HG02938 (cell line): Measurements from ENCODE around the gene TCP10L.
"Not testable (repeated sequence)": the region's sequence is repeated elsewhere in the genome, so short reads cannot be mapped to it uniquely, and the experiment has no call there.

Experiments
- ATAC-seq: cut with Tn5 transposase; IDR thresholded peaks from one replicate; pipeline ENCODE4 v1.9.1; 2021; ENCODE audit warnings: mild to moderate bottlenecking, moderate library complexity; ENCODE audit not compliant: unreplicated experiment

TCP10L gene

GRCh38 chr21:32559006-32559610 lies 26.2 kb downstream of the TCP10L start:
- ATAC-seq, result no peak

- ATAC-seq, result no peak
These were observed 27.2 kb downstream of the TCP10L start for GRCh38 chr21:32558106-32558505.

- ATAC-seq, result no peak
These were observed 30.3 kb downstream of the TCP10L start for GRCh38 chr21:32554832-32555638.

- no peak for ATAC-seq
These were observed 35.4 kb downstream of the TCP10L start for GRCh38 chr21:32549886-32550285.

- no peak for ATAC-seq
These were observed 35.9 kb downstream of the TCP10L start for GRCh38 chr21:32549440-32549839.

- ATAC-seq, result no peak
These were observed 36.3 kb downstream of the TCP10L start for GRCh38 chr21:32548978-32549377.

GRCh38 chr21:32547018-32547417 lies 38.3 kb downstream of the TCP10L start:
- ATAC-seq, result no peak

GRCh38 chr21:32545948-32546441 lies 39.3 kb downstream of the TCP10L start:
- no peak for ATAC-seq

GRCh38 chr21:32544697-32545096 lies 40.6 kb downstream of the TCP10L start:
- no peak for ATAC-seq

GRCh38 chr21:32543975-32544374 lies 41.3 kb downstream of the TCP10L start:
- no peak for ATAC-seq

GRCh38 chr21:32543056-32543455 lies 42.3 kb downstream of the TCP10L start:
- ATAC-seq, result not testable (repeated sequence)

GRCh38 chr21:32539378-32539777 lies 45.9 kb downstream of the TCP10L start:
- ATAC-seq, result no peak

- no peak for ATAC-seq
These were observed 47.1 kb downstream of the TCP10L start for GRCh38 chr21:32538147-32538792.

GRCh38 chr21:32537569-32537881 lies 47.8 kb downstream of the TCP10L start:
- ATAC-seq, result no peak

GRCh38 chr21:32535612-32536011 lies 49.7 kb downstream of the TCP10L start:
- no peak for ATAC-seq

- ATAC-seq, result no peak
These were observed 51.2 kb downstream of the TCP10L start for GRCh38 chr21:32534113-32534512.

- ATAC-seq, result no peak
These were observed 51.7 kb downstream of the TCP10L start for GRCh38 chr21:32533611-32534010.

GRCh38 chr21:32533053-32533452 lies 52.3 kb downstream of the TCP10L start:
- ATAC-seq, result no peak

- no peak for ATAC-seq
These were observed 52.7 kb downstream of the TCP10L start for GRCh38 chr21:32532636-32533035.

GRCh38 chr21:32531561-32531960 lies 53.8 kb downstream of the TCP10L start:
- ATAC-seq, result not testable (repeated sequence)

- not testable (repeated sequence) for ATAC-seq
These were observed 54.5 kb downstream of the TCP10L start for GRCh38 chr21:32530809-32531208.

- ATAC-seq, result no peak
These were observed 55.6 kb downstream of the TCP10L start for GRCh38 chr21:32529679-32530078.
